ENCODE results near the gene TBC1D10A. TPM values are rescaled to one million over a fixed set of nuclear protein-coding genes. Genes with fewer than 3 reads are reported as not detected.

Gene TBC1D10A
- total RNA-seq, 1 donor from 2014 or later: 7.9 TPM

DNA sequence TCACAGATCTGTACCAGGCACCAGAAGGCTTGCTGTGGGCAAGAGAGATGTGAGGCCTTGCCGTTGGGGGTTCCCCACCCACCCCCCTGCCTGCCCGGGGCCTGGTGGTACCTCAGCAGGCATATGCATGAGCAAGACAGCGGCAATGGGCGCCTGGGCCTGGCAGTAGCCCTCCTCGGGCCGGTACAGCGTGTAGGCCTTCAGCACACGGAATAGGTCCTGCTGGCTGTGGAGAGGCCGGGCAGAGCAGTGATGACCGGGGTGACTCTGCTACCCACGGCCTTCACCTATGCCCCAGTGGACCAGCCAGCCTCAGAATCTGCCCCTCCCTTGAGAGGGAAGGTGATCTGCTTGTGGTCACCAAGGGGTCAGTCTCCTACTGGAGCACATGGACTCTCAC is 31.9 kb downstream of the TBC1D10A start:
- peaks cover 10% of the 10 kb centered on the region for H3K4me1 Mint-ChIP-seq (ENCODE audit: unreplicated experiment)
- H3K27ac Mint-ChIP-seq (ENCODE audit: unreplicated experiment): no peak overlapping the region
- DNase-seq (ENCODE audit: low spot score): no peak
- H3K9me3 Mint-ChIP-seq (ENCODE audit: unreplicated experiment): no peaks in the 10 kb centered on the region
- TF ChIP-seq, protein P1, sequence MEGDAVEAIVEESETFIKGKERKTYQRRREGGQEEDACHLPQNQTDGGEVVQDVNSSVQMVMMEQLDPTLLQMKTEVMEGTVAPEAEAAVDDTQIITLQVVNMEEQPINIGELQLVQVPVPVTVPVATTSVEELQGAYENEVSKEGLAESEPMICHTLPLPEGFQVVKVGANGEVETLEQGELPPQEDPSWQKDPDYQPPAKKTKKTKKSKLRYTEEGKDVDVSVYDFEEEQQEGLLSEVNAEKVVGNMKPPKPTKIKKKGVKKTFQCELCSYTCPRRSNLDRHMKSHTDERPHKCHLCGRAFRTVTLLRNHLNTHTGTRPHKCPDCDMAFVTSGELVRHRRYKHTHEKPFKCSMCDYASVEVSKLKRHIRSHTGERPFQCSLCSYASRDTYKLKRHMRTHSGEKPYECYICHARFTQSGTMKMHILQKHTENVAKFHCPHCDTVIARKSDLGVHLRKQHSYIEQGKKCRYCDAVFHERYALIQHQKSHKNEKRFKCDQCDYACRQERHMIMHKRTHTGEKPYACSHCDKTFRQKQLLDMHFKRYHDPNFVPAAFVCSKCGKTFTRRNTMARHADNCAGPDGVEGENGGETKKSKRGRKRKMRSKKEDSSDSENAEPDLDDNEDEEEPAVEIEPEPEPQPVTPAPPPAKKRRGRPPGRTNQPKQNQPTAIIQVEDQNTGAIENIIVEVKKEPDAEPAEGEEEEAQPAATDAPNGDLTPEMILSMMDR (IDR thresholded peaks at IDR 0.05; ENCODE audit: unreplicated experiment): no peak
- no peak overlapping the region for H3K4me3 Mint-ChIP-seq (ENCODE audit: unreplicated experiment)
- peaks cover 2% of the 10 kb centered on the region for H3K27me3 Mint-ChIP-seq (ENCODE audit: unreplicated experiment)
- peaks cover 16% of the 10 kb centered on the region for H3K36me3 Mint-ChIP-seq (ENCODE audit: low read depth, unreplicated experiment)

DNA sequence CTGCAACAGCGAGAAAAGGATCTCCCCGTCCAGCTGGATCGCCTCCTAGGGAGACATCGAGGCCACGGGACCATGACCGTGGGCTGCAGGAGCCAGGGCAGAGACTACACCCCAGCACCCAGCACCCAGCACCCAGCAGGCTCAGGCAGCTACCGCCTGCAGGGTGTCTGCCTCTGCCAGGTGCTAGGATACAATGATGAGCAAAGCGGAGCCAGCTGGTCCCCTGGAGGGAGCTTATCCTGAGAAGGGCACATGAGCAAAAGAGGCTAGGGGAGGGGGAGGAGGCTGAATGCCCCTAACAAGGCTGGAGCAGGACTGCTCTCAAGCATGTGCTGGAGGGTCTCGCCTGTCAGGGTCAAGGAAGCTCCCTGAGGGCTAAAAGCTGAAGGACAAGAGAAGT is 32.7 kb downstream of the TBC1D10A start:
- TF ChIP-seq, protein P1 (IDR thresholded peaks at IDR 0.05; ENCODE audit: unreplicated experiment): no peak
- no peak for DNase-seq (ENCODE audit: low spot score)
- Mint-ChIP-seq H3K4me3 (ENCODE audit: unreplicated experiment) (peak overlapping the region; percentile 31), H3K36me3 (ENCODE audit: low read depth, unreplicated experiment) (peaks cover 16% of the 10 kb centered on the region), H3K27ac (ENCODE audit: unreplicated experiment) (no peak overlapping the region), H3K27me3 (ENCODE audit: unreplicated experiment) (peaks cover 2% of the 10 kb centered on the region), H3K9me3 (ENCODE audit: unreplicated experiment) (no peaks in the 10 kb centered on the region), H3K4me1 (ENCODE audit: unreplicated experiment) (peaks cover 10% of the 10 kb centered on the region)

- peaks cover 10% of the 10 kb centered on the region for H3K4me1 Mint-ChIP-seq (ENCODE audit: unreplicated experiment)
- H3K36me3 Mint-ChIP-seq (ENCODE audit: low read depth, unreplicated experiment): peaks cover 16% of the 10 kb centered on the region
- H3K27me3 Mint-ChIP-seq (ENCODE audit: unreplicated experiment): peaks cover 2% of the 10 kb centered on the region
- no peak overlapping the region for H3K27ac Mint-ChIP-seq (ENCODE audit: unreplicated experiment)
- TF ChIP-seq, protein P1 (IDR thresholded peaks at IDR 0.05; ENCODE audit: unreplicated experiment): no peak
- no peak overlapping the region for H3K4me3 Mint-ChIP-seq (ENCODE audit: unreplicated experiment)
- no peak for DNase-seq (ENCODE audit: low spot score)
- H3K9me3 Mint-ChIP-seq (ENCODE audit: unreplicated experiment): no peaks in the 10 kb centered on the region
These were observed 33.7 kb downstream of the TBC1D10A start for GRCh38 chr22:30293026-30293425.

GRCh38 chr22:30292069-30292970 is 34.4 kb downstream of the TBC1D10A start:
- TF ChIP-seq, protein P1 (IDR thresholded peaks at IDR 0.05; ENCODE audit: unreplicated experiment): no peak
- Mint-ChIP-seq H3K9me3 (ENCODE audit: unreplicated experiment) (no peaks in the 10 kb centered on the region), H3K4me1 (ENCODE audit: unreplicated experiment) (peaks cover 10% of the 10 kb centered on the region), H3K27ac (ENCODE audit: unreplicated experiment) (no peak overlapping the region), H3K27me3 (ENCODE audit: unreplicated experiment) (peaks cover 2% of the 10 kb centered on the region), H3K4me3 (ENCODE audit: unreplicated experiment) (no peak overlapping the region), H3K36me3 (ENCODE audit: low read depth, unreplicated experiment) (peaks cover 16% of the 10 kb centered on the region)
- no peak for DNase-seq (ENCODE audit: low spot score)

Measured in endothelial cell (in vitro differentiated cells).